Stimulated activated CD8-positive, alpha-beta memory T cell treated with anti-CD3 and anti-CD28 coated beads, Interleukin-12 subunit alpha, Interleukin-12 subunit beta, amount 100 ng/mL, for 1 hour (primary cell): ENCODE data around the gene KCNJ5.

Source experiments
- DNase-seq: peaks from one replicate; pipeline ENCODE4 v3.0.0-alpha.2; 2020; ENCODE audit warnings: low read depth

The KCNJ5 gene

DNA sequence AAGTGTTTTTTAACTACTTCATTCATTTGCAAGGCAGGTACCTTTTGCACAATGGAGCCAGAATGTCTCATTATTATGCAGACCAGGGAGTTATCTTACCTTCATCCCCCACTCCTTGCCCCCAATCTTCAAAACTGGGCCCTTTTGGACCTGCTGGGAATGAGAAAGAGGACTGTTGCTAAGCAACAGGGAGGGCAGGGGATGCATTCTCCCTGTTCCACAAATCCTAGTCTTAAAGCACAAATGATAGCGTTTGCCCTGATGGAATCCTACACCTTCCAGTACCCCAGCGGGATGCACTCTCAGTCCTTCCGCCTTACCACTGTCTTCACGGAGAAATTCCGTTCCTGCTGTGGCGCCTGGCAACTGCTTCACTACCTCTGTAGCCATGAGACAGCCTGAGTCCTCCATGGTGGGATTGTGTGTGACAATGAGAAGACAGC, 20.0 kb upstream of the KCNJ5 start:
- no peak for DNase-seq

DNA sequence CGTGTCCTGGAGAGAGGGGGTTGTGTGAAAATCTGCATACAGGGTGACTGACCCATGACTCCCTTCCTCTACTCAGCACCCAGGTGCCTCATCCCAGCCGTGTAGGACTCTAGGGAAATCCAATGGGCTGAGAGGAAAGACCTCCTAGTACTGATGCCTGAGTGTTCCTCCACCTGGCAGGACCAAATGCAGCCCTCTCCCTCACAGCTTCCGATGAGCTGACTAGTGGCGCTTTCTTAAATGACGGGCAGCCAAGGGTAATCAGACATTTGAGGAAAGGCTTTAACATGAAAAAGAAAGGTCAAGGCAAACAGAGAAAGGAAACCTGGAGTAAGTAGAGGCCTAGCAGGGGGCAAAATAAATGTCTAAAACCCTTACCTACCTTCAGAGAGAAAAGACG, 19.1 kb upstream of the KCNJ5 start:
- DNase-seq = no peak

DNA sequence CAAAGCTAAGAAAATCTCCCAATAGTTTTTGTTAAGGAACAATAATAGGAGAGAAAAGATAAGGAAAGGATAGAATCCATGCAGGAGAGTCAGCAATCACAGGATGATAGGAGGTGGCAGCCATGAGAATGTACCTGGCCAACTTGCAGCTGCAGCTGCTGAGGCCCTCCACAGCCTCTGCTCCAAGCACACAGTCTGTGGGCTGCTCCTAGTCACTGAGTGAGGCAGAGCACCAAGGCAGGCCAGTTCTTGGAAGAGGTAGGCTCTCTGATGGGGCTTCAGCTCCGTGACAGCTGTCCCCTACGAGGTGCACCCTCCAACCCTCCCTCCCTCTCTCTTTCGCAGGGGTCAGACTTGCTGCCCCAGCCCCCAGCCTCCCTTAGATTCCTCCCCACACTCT, 18.6 kb upstream of the KCNJ5 start:
- no peak for DNase-seq

DNA sequence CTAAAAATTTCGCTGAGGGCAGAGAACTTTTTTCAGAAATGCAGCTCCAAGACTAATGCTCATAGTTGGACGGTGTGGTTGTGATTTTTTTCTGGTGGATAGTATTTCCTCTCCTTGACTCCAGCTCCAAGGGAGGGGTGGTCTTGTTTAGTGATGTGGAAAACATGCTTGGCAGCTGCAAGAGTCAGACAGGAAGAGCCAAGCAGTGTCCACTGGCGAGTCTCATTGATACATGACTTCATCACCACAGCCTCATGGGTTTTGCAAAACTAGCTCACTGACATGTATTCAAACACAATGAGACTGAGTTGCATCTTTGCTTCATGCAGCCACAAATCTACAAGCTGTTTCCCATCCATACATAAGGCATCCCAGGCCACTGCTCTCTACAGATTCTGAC, 16.7 kb upstream of the KCNJ5 start:
- no peak for DNase-seq

DNA sequence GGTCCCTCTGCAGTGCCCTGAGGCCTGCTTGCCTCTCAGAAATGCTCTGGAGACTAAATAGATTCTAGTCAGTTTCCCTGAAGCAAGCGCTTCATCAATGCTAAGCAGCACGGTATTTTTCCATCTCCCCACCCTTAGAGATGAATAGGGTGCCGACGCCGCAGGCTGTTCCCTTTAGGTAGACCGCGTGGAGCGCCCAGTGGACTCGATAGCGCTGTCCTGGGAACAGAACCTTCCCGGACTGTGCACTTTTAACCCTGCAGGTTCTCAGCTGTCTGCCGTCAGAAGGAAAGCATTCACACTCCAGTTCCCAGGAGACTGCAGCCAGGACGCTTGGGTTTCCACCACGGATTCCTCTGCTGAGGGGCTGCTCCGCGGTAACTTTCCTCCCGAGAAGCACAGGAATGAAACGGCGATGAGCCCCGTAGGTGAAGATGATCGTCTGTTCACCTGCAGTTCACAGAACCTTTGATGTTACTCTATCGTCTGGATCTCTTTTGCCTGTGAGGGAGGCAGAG, 15.0 kb upstream of the KCNJ5 start:
- DNase-seq = no peak

DNA sequence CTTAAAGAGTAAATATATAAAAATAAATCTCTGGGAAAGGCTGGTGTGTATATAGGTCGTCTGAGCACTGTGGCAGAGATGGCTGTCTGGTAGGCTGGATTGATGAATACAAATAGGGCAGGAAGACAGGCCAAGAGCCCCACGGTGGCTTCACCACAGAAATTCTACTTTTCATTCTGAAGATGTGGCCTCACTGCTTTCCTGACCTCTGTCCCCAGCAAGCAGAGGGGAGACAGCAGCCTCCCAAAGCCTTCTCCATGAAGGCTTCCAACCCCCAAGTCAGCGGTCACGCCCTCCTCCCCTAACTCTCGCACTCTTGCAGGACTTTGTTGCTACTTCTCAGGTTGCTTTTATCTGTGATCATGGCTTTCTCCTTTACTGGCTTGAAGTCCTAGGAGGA, 13.4 kb upstream of the KCNJ5 start:
- DNase-seq = no peak

DNA sequence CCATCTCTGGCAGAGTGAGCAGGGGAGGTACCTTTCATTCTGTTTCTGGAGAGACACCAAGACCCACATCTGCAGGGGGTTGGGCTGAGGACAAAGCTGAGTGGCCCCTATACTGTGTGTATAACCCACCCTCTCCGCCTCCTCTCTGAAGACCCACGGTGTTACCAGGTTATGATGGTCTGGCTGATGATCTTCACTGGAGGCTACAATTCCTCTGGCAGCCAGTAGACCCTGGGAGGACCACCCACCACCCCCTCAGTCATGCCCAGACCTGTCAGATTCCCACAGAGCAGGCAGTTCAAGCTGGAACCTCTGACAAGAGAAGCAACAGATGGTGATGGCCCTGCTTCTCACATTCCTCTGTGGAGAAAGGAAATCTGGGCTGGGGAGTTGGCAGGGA, 12.7 kb upstream of the KCNJ5 start:
- DNase-seq = no peak

DNA sequence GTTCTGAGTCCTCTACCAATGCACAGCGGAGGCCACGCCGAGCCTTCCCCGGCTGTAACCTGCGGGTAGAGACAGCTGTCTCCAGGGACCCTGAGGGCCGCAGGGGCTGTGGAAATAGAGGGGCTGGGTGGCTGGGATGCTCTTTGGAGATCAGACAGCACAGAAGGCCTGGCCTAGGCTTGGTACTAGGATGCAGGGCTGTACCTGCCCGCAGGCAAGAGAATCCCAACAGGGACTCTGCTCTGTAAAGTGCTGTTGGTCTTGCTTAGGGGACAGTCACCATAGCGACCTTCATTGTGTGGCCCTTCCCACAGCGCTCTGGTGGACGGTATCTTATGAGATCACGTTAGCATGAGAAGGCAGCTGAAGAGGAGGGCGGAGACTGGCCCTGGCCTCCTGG, 11.3 kb upstream of the KCNJ5 start:
- no peak for DNase-seq

DNA sequence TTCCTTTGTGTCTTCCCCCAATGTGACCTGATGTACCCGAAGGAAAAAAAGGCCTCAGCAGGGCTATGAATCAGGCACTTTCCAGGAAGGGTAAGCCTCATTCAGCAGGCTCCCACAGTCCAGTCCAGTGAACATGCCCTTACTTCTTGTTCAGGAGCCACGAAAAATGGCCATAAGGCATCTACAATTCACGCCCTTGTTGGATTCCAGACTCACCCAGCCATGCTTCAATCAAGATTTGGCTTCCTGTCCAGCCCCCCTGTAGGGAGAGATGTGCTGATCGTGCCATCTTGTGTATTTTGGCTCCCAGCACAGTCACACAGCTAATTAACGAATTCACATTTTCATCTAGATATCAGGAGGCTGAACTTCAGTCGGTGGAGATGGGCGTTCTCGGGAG, 9.9 kb upstream of the KCNJ5 start:
- DNase-seq = no peak

DNA sequence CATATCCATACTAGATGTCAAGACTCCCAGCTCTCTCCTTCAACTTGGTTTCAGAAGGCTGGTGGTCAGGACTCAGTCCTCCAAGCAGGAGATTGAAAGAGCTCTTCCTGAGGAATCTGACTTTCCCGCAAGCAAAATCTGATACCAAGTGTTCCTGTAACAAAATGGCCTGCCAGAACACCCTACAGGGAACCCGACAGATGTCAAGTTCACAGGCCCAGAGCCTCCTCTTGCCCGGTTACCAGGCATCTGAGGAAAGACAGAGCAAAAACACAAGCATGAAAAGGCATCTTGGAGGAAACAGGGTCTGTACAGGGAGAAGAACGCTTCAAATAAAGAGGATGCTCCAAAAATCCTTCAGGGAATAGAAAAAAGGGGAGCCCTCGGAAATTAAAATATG, 8.7 kb upstream of the KCNJ5 start:
- DNase-seq = no peak

DNA sequence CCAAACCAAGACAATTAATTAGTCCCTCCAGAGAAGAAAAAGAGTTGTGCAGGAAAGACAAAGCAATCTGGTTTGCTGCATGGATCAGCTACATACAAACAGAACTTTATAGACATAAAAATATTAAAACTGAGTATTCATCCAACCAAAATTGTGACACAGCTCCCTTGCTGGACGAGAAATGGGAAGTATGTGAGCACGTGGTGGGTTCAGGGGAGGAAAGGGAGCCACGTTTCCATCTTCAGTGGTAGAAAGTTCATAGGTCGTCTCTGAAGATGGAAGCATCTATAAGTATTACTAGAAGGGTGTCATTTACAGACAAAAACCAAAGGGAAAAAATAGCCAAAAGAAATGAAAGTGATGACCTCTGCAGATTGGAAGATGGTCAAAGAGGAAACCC, 7.1 kb upstream of the KCNJ5 start:
- DNase-seq = no peak

DNA sequence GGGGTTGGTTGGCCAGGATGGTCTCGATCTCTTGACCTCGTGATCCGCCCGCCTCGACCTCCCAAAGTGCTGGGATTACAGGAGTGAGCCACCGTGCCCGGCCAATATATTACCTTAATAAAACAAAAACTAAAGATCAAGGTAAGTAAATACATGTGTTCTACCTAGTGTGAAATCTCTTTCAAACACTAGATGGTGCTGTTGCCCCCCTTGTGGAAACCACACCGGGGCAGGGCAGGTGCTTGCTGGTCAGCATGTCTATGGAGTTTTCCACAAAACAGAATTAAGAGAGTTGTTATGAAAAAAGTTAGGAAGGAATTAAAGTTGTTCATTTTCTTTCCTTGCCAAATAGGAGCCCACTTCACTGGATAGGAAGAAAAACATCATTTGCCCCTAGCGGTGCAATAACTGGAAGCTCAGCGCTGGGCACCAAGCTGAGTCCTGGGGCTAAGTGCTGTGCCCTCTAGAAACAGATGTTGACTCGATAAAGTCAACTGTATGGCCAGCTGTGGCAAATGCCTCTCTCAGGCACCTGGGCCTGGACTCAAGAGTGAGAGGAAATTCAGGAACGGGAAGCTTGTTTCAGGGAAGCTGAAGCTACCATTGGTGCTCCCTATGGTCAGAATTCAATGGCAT, 6.3 kb upstream of the KCNJ5 start:
- DNase-seq = peak; percentile 27

DNA sequence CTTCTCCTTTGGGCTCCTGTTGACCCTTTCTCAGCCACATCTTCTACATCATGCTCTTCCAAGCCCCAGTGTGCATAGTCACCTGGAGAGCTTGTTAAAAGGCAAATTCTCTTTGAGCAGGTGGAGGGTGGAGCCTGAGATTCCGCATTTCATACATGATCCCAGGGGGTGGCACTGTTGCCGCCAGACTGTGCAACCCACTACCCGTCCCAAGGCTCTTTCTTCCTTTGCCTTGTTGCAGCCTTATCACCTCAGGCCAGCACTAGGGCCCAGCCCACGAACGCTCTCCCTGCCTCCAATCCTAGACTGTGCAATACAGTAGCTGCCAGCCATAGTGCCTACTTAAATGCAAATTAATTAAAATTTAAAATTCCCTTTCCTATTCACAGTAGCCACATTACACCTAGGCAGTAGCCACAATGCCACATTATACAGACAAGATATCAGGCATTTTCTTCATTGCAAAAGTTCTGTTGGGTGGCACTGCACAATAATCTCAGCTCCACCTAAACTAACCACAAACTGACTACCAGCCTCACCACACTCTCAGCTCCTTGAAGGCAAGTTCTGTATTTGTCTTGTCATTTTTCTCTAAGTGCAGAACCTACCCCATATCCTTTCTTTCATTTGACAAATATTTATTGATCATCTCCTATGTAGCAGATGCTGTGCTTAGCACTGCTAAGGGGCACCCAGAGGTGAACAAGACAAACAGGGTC, 4.6 kb upstream of the KCNJ5 start:
- DNase-seq = no peak

DNA sequence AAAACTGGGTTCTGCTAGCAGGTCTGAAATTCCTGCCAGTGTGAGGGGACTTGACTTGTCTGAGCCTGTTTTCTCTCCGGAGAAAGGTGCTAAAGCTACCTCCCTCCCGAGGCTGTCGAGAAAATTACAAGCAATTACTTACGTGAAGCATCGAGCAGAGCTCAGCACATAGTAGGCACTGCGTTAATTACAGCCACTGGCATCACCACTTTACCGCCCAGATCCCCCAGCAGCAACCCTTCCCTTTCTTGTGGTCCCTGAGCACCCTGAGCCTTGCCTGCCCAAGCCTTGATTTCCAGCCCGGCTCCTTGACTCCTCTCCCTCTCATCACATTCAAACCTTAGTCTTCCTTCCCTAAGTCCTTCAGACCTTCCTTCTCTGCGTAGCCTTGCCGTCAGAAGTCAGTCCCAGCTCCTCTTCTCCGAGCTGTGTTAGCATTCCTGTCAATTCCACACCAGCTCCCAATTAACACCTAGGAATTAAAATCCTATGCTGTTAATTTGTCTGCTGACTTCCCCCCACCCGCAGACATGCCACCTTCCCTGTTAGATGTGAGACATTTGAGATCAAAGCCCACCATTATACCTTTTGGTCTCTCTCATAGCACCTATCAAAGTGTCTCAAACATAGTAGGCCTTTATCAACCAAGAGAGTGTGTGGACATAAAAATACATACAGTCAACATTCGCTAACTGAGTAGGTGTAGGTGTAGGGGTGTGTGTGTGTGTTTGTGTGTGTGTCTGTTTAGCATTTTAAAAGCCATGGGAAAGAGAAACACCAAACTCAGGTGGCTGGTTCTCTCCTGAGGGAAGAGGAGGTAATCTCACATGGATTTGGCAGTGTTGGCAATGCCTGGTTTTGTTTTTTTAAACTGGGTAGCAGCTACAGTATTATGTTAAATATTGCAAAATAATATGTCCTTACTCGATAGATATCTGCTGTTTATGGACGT, 2.8 kb upstream of the KCNJ5 start:
- no peak for DNase-seq

DNA sequence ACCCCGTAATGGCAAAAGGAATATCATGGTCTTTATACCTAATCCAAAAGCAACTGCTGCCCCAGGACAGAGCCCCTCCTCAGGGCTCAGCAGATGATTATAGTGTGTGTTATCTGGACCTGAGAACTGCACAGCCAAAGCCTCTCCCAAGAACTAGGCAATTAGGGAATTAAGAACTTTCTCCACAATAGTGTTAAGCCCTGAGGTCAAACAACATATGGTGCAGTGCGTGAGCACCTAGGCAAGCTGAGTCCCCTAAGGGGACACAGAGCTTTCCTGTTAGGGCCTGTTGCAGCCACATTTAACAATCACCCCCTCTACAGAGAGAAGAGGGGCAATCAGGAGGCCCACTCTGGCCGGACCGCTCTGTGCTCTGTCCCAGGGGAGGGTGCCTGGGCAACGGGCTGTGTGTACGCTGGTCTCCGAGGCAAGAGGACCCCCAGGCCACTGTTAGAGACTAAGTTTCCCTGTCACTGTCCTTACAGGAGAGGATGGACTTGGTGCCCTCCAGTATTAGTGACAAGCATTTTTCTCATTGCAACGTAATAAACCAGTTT, 1.4 kb upstream of the KCNJ5 start:
- no peak for DNase-seq

DNA sequence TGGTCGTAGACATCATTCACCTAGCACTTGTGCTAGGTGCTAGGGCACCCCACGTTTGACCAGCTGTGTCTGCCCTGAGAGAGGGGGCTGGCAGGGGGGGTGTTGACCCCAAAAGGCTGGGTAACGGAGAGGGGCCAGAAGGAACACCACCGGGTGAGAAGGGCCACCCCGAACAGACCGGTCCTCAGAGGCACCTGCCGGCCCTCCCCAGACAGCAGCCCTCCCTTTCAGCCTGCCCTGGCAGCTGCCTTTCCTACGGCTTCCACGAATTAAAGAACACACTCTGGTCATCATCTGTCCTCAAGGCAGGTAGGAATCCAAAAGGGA, 977 bp upstream of the KCNJ5 start:
- no peak for DNase-seq

DNA sequence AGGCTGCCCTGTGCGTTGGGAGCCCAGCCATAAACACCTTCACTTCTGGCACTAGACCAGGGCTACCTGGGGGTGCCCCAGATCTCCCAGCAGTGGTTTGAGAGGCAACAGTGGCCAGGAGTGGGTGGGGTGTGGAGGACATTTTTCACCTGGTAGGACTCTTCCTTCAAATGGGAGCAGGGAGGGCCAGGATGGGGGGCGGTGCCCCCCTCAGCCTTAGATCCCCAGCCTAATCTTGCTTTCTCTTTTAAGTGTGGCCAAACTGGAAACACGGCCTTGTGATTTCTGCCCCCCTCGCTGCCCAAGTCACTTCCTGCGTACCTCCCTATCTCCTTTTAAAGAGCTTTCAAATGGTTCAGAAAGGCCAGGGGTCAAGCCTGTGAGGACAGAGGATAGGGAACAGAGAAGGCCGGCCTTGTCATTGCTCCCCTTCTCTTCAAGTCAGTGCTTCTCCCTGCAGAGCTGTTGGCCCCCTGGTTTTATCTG, 800 bp downstream of the KCNJ5 start:
- no peak for DNase-seq

DNA sequence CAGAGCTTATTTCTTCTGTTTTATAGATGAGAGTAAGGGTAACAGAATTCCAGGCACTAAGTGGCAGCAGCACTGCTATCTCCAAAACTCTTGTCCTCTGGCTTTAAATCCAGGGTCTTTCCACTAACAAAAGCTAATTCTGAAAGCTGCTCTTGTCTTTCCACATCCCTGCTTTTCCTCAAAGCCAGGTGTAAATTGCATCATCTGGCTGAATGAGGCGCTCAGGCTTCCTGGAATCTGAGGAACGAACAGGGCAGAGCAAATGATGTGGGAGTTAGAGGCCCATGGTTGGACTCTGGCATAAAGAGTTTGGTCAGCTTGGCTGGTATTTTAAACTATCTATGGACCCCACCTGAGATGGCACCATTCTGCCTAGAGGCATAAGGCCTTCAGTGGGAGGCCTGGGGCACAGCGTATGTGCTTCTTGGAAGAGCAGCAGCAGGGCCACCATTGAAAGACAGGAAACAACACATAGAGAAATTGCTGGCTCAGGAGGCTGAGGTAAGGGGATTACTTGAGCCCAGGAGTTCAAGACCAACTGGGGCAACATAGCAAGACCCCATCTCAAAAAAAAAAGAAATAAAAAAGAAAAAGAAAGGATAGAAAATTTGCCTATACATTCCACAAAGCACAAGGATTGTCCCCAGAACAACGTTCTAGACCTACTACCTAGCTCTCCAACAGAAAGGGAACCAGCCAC, 1.9 kb downstream of the KCNJ5 start:
- DNase-seq = no peak

DNA sequence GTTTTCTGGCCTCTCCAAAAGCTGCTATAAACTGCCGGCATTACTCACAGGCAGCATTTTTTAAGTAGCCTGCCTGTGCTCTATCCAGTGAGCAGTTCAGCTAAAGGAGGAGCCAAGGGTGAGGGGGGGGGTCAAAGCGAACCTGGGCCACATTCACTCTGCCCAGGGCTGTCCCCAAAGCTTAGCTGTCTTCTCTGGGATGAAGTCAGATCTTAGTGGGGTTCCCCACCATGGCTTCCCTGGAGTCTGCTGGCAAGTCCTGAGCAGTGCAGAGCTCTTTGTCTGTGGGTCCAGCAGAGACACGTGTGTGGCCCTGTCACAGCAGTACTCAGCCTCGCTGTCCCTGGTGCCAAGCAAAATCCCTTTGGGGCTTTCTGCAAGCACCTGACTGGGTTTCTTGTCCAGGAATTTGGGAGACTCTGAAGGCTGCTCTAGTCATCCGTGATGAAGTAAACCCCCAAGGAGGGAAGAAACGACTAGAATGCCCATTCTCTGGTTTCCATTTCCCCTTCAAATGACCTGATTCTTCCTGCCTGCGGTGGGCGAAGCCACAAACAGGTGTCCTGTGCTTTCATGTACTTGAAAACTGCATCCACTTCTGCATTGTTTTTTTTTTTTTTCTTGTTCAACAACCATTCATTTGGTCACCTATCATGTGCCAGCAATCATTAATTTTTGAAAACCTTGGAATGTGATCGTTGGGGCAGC, 2.6 kb downstream of the KCNJ5 start:
- no peak for DNase-seq

DNA sequence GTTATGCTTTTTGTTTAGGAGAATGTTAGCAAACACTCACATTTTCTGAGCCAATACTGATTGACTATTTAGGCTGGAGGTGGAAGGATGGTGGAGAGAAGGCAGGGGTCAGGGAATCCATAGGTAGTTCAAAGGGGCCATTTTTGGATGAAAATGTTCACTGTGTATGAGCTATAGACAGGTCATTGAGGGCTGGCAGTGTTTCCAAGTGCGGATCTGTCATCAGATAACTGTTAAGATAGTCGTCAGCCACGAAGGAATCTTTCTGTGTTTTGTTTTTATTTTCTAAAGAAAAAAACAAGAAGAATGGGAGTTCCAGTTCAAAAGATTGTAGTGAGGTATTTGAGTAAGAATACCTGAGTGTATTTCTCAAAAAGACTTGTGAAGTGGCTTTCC, 3.1 kb downstream of the KCNJ5 start:
- DNase-seq = no peak

DNA sequence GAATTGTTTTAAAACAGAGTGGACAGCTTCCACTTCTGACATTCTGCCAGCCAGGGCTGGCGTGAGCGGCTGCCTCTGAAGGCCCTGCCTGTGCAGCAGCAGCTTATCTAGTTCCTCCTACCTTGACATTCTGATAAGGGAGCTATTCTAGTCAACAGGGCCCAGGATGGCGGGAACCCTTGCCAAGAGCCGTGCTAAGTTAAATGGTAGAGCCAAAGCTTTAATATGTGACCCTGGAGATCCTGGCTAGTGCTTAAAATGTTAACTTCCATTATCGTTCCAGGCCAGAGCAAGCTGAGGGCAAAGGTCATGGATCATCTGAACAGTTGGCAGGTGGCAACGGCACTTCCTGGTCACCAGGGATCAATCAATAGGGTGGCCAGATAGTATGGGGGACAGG, 3.5 kb downstream of the KCNJ5 start:
- no peak for DNase-seq
